Measurements from ENCODE around the gene MMAB. TPM values are rescaled to one million over a fixed set of nuclear protein-coding genes. Genes with fewer than 3 reads are reported as not detected.

MMAB gene
- total RNA-seq, 1 experiment from 2014 or later, result 24.3 TPM

- H3K27ac Mint-ChIP-seq, result peak overlapping the region in 2 of 3 experiments; percentile 68 to 71; a peak in 1 of 7 replicates
- H3K27me3 Mint-ChIP-seq (ENCODE audit: low read depth), result no peaks in the 10 kb centered on the region
- no peak overlapping the region for H3K23ac ChIP-seq (ENCODE audit: insufficient read length, low read depth, low read length)
- H3T11ph ChIP-seq (ENCODE audit: low read length), result no peak overlapping the region
- no peaks in the 10 kb centered on the region for H3K79me2 ChIP-seq (ENCODE audit: insufficient read depth, low read length)
- H3K4me1 ChIP-seq (ENCODE audit: insufficient read depth, low read length), result no peaks in the 10 kb centered on the region
- H3K36me3 Mint-ChIP-seq (ENCODE audit: insufficient read depth in 1 of 3, low read depth in 3 of 3), result peaks cover 7 to 67% (median 46%) of the 10 kb centered on the region in 3 experiments
- H3K4ac ChIP-seq (ENCODE audit: low read depth, low read length), result no peak overlapping the region
- no peaks in the 10 kb centered on the region for H3K9me3 Mint-ChIP-seq
- H4K8ac ChIP-seq (replicated peaks; ENCODE audit: insufficient read length, low read depth, low read length), result no peak overlapping the region
- H2BK5ac ChIP-seq (ENCODE audit: insufficient read length, low read length), result no peak overlapping the region
- H2BK12ac ChIP-seq (ENCODE audit: insufficient read length, low read depth, low read length), result no peak overlapping the region
- H3K27ac ChIP-seq (ENCODE audit: insufficient read length, low read depth, low read length), result no peak overlapping the region
- no peak overlapping the region for H2AK5ac ChIP-seq (ENCODE audit: insufficient read length, low read length)
- no peak overlapping the region for H2BK15ac ChIP-seq (ENCODE audit: low read depth, low read length)
- H3K4me2 ChIP-seq (ENCODE audit: insufficient read depth, insufficient read length, low read length), result no peak overlapping the region
- WGBS (ENCODE audit: extremely low coverage, insufficient read length, low lambda C conversion rate), result no CpG with 5 or more reads among the region's 6 CpGs
- no peaks in the 10 kb centered on the region for H3K9me3 ChIP-seq (ENCODE audit: control insufficient read depth, low read depth, low read length)
- H3K79me1 ChIP-seq (ENCODE audit: insufficient read depth, low read depth, low read length, poor library complexity, severe bottlenecking), result no peaks in the 10 kb centered on the region
- H2BK20ac ChIP-seq (ENCODE audit: low read depth, low read length, poor library complexity, severe bottlenecking), result no peak overlapping the region
- H3K14ac ChIP-seq (ENCODE audit: insufficient read depth, low read length), result no peak overlapping the region
- no peak overlapping the region for H4K91ac ChIP-seq (ENCODE audit: insufficient read length, low read depth, low read length)
- no peak overlapping the region for H3K4me3 Mint-ChIP-seq
- H3K4me1 Mint-ChIP-seq, result peaks cover 13 to 24% of the 10 kb centered on the region in 2 experiments
- H2AFZ ChIP-seq (ENCODE audit: low read length), result no peak overlapping the region
- no peak for DNase-seq
- no peaks in the 10 kb centered on the region for H3K23me2 ChIP-seq (ENCODE audit: insufficient read length, low read depth, low read length, poor library complexity, severe bottlenecking)
- no peak overlapping the region for H3K9ac ChIP-seq (ENCODE audit: extremely low read depth, insufficient read length, low read length)
- H3K18ac ChIP-seq (ENCODE audit: insufficient read length, low read depth, low read length), result no peak overlapping the region
- no peak for TF ChIP-seq CTCF (conservative IDR thresholded peaks at IDR 0.05)
- H2BK120ac ChIP-seq (ENCODE audit: low read depth, low read length, poor library complexity, severe bottlenecking), result no peak overlapping the region
- no peaks in the 10 kb centered on the region for H4K20me1 ChIP-seq (ENCODE audit: control insufficient read depth, insufficient read depth, insufficient read length)
- no peaks in the 10 kb centered on the region for H3K27me3 ChIP-seq (ENCODE audit: insufficient read depth, low read length)
- H3K56ac ChIP-seq (ENCODE audit: insufficient read length, low read depth, low read length), result no peak overlapping the region
- no peak overlapping the region for H4K5ac ChIP-seq (ENCODE audit: insufficient read length, low read depth, low read length)
These were observed 53.5 kb downstream of the MMAB start for GRCh38 chr12:109519787-109520186.
